GM19397 (cell line): Measurements from ENCODE around the gene DNAH6.
"Not testable (repeated sequence)": the region's sequence is repeated elsewhere in the genome, so short reads cannot be mapped to it uniquely, and the experiment has no call there.

Experiments used
- ATAC-seq: cut with Tn5 transposase; IDR thresholded peaks from one replicate; pipeline ENCODE4 v1.9.1; 2021; ENCODE audit warnings: mild to moderate bottlenecking, moderate library complexity; ENCODE audit not compliant: unreplicated experiment

The DNAH6 gene

GRCh38 chr2:84858937-84859336, 342.6 kb downstream of the DNAH6 start:
- ATAC-seq = no peak

- ATAC-seq = no peak
These were observed 345.2 kb downstream of the DNAH6 start for GRCh38 chr2:84861539-84861938.

- no peak for ATAC-seq
These were observed 345.7 kb downstream of the DNAH6 start for GRCh38 chr2:84862006-84862405.

GRCh38 chr2:84865181-84865783, 349.0 kb downstream of the DNAH6 start:
- ATAC-seq = no peak

- ATAC-seq = no peak
These were observed 349.8 kb downstream of the DNAH6 start for GRCh38 chr2:84866122-84866521.

GRCh38 chr2:84868327-84868726, 352.0 kb downstream of the DNAH6 start:
- ATAC-seq = not testable (repeated sequence)
